PFSK-1 (cell line): ENCODE results near the gene MEGF11.

Source experiments
- POLR2AphosphoS5 ChIP-seq: IDR thresholded peaks from 2 replicates; pipeline ENCODE4 v1.6.1; 2012; ENCODE audit warnings: low read depth, mild to moderate bottlenecking, control low read depth, low read length, moderate library complexity
- REST ChIP-seq, 2 experiments: IDR thresholded peaks; 2 replicates each; pipeline versions ENCODE4 v1.6.1 to v1.8.0; 2011 to 2012; ENCODE audit warnings: low read depth in 2 of 2, low read length in 2 of 2, control low read depth in 1 of 2, inconsistent platforms in 1 of 2, mild to moderate bottlenecking in 1 of 2, moderate library complexity in 1 of 2; ENCODE audit not compliant: insufficient read depth in 1 of 2
- TAF1 ChIP-seq: IDR thresholded peaks from 2 replicates; pipeline ENCODE4 v1.6.1; 2012; ENCODE audit warnings: low read length, control low read depth, borderline replicate concordance; ENCODE audit not compliant: insufficient read depth

DNA sequence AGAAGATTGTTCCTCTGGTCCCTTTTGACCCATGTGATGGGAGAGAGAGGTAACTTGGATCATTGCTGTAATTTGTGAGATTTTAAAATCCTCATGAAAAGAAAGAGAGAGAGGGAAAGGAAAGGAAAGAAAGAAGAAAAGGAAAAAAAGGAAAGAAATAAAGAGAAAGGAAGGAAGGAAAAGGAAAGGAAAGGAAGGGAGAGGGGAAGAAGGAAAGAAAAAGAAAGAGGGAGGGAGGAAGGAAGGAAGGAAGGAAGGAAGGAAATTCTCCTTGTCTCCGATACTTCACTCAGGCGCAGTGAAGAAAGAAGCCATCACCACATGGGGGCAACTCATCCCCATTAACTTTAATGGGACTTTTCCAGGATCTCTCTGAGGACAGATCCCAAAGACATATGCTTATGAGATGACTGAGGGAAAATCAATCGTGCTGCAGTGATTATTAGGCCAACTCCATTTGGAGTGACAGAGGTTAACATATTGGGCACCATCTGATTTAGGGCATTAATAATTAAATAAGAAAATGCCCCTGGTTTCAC is 123.0 kb downstream of the MEGF11 start:
- TF ChIP-seq POLR2AphosphoS5 (no peak), REST (IDR thresholded peaks at IDR 0.05; ENCODE audit: insufficient read depth in 1 of 2, low read depth in 2 of 2, low read length in 2 of 2) (no peak), TAF1 (no peak)
